ENCODE measurements around the gene ZNF302. TPM values are rescaled to one million over a fixed set of nuclear protein-coding genes. Genes with fewer than 3 reads are reported as not detected.

ZNF302 gene
- total RNA-seq, 1 donor from 2014 or later = 16.5 TPM

GRCh38 chr19:34733746-34734536, 56.5 kb downstream of the ZNF302 start, which contains the start of gene ZNF181:
Gene ZNF181, plus strand, starts transcription at chr19:34734243. Its CDS starts 795 bp downstream, at chr19:34735038.
- no peak for FAIRE-seq
- peak within 1 kb of the TSS; percentile 95 for H3K27ac Mint-ChIP-seq (ENCODE audit: unreplicated experiment)

GRCh38 chr19:34734537-34735103, 57.1 kb downstream of the ZNF302 start:
- H3K9me3 Mint-ChIP-seq (ENCODE audit: unreplicated experiment) = peaks cover 20% of the 10 kb centered on the region
- Histone ChIP-seq H3K4me3 (ENCODE audit: insufficient read depth, low read depth, low read length) (peak overlapping the region; percentile 85), H2AFZ (ENCODE audit: low read depth, low read length) (peak overlapping the region; percentile 97)

More at GRCh38 chr19:34733746-34734536, 56.5 kb downstream of the ZNF302 start, which contains the start of gene ZNF181:
- H3K27ac ChIP-seq (ENCODE audit: low read depth, low read length) = peak within 1 kb of the TSS; percentile 95
- DNase-seq (ENCODE audit: low read depth) = peak; percentile 87
- Mint-ChIP-seq H3K27me3 (ENCODE audit: low read depth, unreplicated experiment) (no peaks in the 10 kb centered on the region), H3K4me3 (ENCODE audit: unreplicated experiment) (peak within 1 kb of the TSS; percentile 97), H3K9me3 (ENCODE audit: unreplicated experiment) (peaks cover 14% of the 10 kb centered on the region), H3K4me1 (ENCODE audit: low read depth, unreplicated experiment) (peaks cover 6% of the 10 kb centered on the region), H3K36me3 (ENCODE audit: low read depth, unreplicated experiment) (peaks cover 20% of the 10 kb centered on the region)
- H2AFZ ChIP-seq (ENCODE audit: low read depth, low read length) = peak within 1 kb of the TSS; percentile 97
- peaks cover 3% of the 10 kb centered on the region for H3K79me2 ChIP-seq (ENCODE audit: insufficient read depth, low read length)
- peak within 1 kb of the TSS; percentile 91 for H3K9ac ChIP-seq (ENCODE audit: low read length)
- H3K4me3 ChIP-seq (ENCODE audit: insufficient read depth, low read depth, low read length) = peak within 1 kb of the TSS; percentile 85
- no peaks in the 10 kb centered on the region for H4K20me1 ChIP-seq (ENCODE audit: insufficient read depth, low read length)
- no peaks in the 10 kb centered on the region for H3K36me3 ChIP-seq (ENCODE audit: insufficient read depth, low read length)
- TF ChIP-seq CTCF (IDR thresholded peaks at IDR 0.05; ENCODE audit: insufficient read depth, low read depth, low read length) = no peak
- no peak for TF ChIP-seq EZH2 (IDR thresholded peaks at IDR 0.05; ENCODE audit: insufficient read depth, low read length)
- H3K9me3 ChIP-seq (ENCODE audit: insufficient read depth, low read depth, low read length) = peaks cover 7% of the 10 kb centered on the region
- no peaks in the 10 kb centered on the region for H3K27me3 ChIP-seq (ENCODE audit: insufficient read depth, low read length)
- peak within 1 kb of the TSS; percentile 99 for H3K4me2 ChIP-seq (ENCODE audit: low read length)
- H3K4me1 ChIP-seq (ENCODE audit: insufficient read depth, low read length) = peaks cover 9% of the 10 kb centered on the region

More at GRCh38 chr19:34734537-34735103, 57.1 kb downstream of the ZNF302 start:
- H3K9me3 ChIP-seq (ENCODE audit: insufficient read depth, low read depth, low read length) = peaks cover 14% of the 10 kb centered on the region
- FAIRE-seq (no peak), DNase-seq (ENCODE audit: low read depth) (peak; percentile 83)
- peak overlapping the region; percentile 91 for H3K9ac ChIP-seq (ENCODE audit: low read length)
- H3K36me3 ChIP-seq (ENCODE audit: insufficient read depth, low read length) = peaks cover 4% of the 10 kb centered on the region
- Mint-ChIP-seq H3K27me3 (ENCODE audit: low read depth, unreplicated experiment) (no peaks in the 10 kb centered on the region), H3K4me1 (ENCODE audit: low read depth, unreplicated experiment) (peaks cover 6% of the 10 kb centered on the region), H3K4me3 (ENCODE audit: unreplicated experiment) (peak overlapping the region; percentile 97), H3K36me3 (ENCODE audit: low read depth, unreplicated experiment) (peaks cover 26% of the 10 kb centered on the region), H3K27ac (ENCODE audit: unreplicated experiment) (peak overlapping the region; percentile 95)
- H3K79me2 ChIP-seq (ENCODE audit: insufficient read depth, low read length) = peaks cover 3% of the 10 kb centered on the region
- H3K4me1 ChIP-seq (ENCODE audit: insufficient read depth, low read length) = peaks cover 9% of the 10 kb centered on the region
- no peaks in the 10 kb centered on the region for H3K27me3 ChIP-seq (ENCODE audit: insufficient read depth, low read length)
- H3K4me2 ChIP-seq (ENCODE audit: low read length) = peak overlapping the region; percentile 99
- H4K20me1 ChIP-seq (ENCODE audit: insufficient read depth, low read length) = no peaks in the 10 kb centered on the region
- TF ChIP-seq EZH2 (IDR thresholded peaks at IDR 0.05; ENCODE audit: insufficient read depth, low read length) (no peak), CTCF (IDR thresholded peaks at IDR 0.05; ENCODE audit: insufficient read depth, low read depth, low read length) (no peak)
- H3K27ac ChIP-seq (ENCODE audit: low read depth, low read length) = peak overlapping the region; percentile 95

Other genes with a start within 250 kb of the ZNF302 start
- gene UBA2, start 249.3 kb upstream of the ZNF302 start, total RNA-seq = 84.5 and 87.0 TPM in 2 replicates
- 23.0 and 32.5 TPM in 2 replicates for gene WTIP, start 195.9 kb upstream of the ZNF302 start, total RNA-seq
- 0.14 and 0.31 TPM in 2 replicates for gene SCGB2B2, start 519 bp upstream of the ZNF302 start, total RNA-seq
- gene ZNF181, start 56.6 kb downstream of the ZNF302 start, total RNA-seq = 4.8 and 5.2 TPM in 2 replicates
- gene ZNF599, start 95.5 kb downstream of the ZNF302 start, total RNA-seq = 4.8 and 5.7 TPM in 2 replicates
- 3.7 and 4.0 TPM in 2 replicates for gene ZNF30, start 249.2 kb downstream of the ZNF302 start, total RNA-seq